A673 (cell line): Measurements from ENCODE around the gene TTI1. TPM values are rescaled to one million over a fixed set of nuclear protein-coding genes. Genes with fewer than 3 reads are reported as not detected.

Experiments
- BruUV-seq: library from RNA; stranded (reverse); fragments of 400-500 nt; replicated peaks from 2 replicates; lab custom pipeline; 2021; lab: Mats Ljungman, UMichigan
- CTCF ChIA-PET: fragments of 300-600 bp; sonication (Branson Sonifier 250); formaldehyde crosslinking; loops from one replicate; lab custom pipeline; 2022; ENCODE audit warnings: antibody characterized with exemption; lab: Charles Lee
- POLR2A ChIA-PET: fragments of 300-600 bp; sonication (Branson Sonifier 250); formaldehyde crosslinking; loops from one replicate; lab custom pipeline; 2022; ENCODE audit warnings: antibody characterized with exemption; ENCODE audit not compliant: low non-redundant PET; lab: Charles Lee
- DNase-seq: peaks from one replicate; pipeline ENCODE4 v3.0.0-alpha.2; 2015; ENCODE audit warnings: low spot score
- H3K27ac ChIP-seq: fragments of 200-600 bp; sonication (generic); 2 replicates; pipeline ENCODE4 v1.5.1; 2016; ENCODE audit warnings: mixed run types, low read depth, mild to moderate bottlenecking, mixed read lengths, antibody characterized with exemption, low read length; ENCODE audit not compliant: poor library complexity, severe bottlenecking
- H3K27me3 ChIP-seq: fragments of 200-600 bp; sonication (generic); replicated peaks from 2 replicates; pipeline ENCODE4 v1.6.1; 2017; ENCODE audit warnings: mixed run types, low read depth, mild to moderate bottlenecking, mixed read lengths, antibody characterized with exemption, low read length; ENCODE audit not compliant: insufficient read depth, poor library complexity
- H3K36me3 ChIP-seq: fragments of 200-600 bp; sonication (generic); 2 replicates; pipeline ENCODE4 v1.6.1; 2016; ENCODE audit warnings: mixed run types, mild to moderate bottlenecking, mixed read lengths, antibody characterized with exemption, low read length; ENCODE audit not compliant: insufficient read depth, poor library complexity, severe bottlenecking
- H3K4me1 ChIP-seq: fragments of 200-600 bp; sonication (generic); 2 replicates; pipeline ENCODE4 v1.6.1; 2017; ENCODE audit warnings: mixed run types, mild to moderate bottlenecking, mixed read lengths, antibody characterized with exemption, low read length; ENCODE audit not compliant: insufficient read depth, poor library complexity, severe bottlenecking
- H3K4me3 ChIP-seq: fragments of 200-600 bp; sonication (generic); 2 replicates; pipeline ENCODE4 v1.5.1; 2016; ENCODE audit warnings: low read depth, mixed run types, mild to moderate bottlenecking, mixed read lengths, low read length; ENCODE audit not compliant: poor library complexity, severe bottlenecking
- H3K9me3 ChIP-seq: fragments of 200-600 bp; sonication (generic); 2 replicates; pipeline ENCODE4 v1.6.1; 2016; ENCODE audit warnings: mixed run types, low read depth, mild to moderate bottlenecking, mixed read lengths, antibody characterized with exemption, low read length; ENCODE audit not compliant: poor library complexity, severe bottlenecking
- CTCF ChIP-seq: fragments of 300-800, 200-600 bp; sonication (generic); conservative IDR thresholded peaks from 2 replicates; pipeline ENCODE4 v1.5.1; 2017; ENCODE audit warnings: low read depth, mild to moderate bottlenecking, antibody characterized with exemption, low read length, moderate library complexity, mixed read lengths
- EZH2 ChIP-seq: fragments of 200-600 bp; sonication (generic); IDR thresholded peaks from 2 replicates; pipeline ENCODE4 v1.6.1; 2017; ENCODE audit warnings: borderline replicate concordance, low read depth, mild to moderate bottlenecking, mixed read lengths, antibody characterized with exemption, low read length; ENCODE audit not compliant: poor library complexity, severe bottlenecking
- intact Hi-C: fragments of 100-400 bp; cut with micrococcal nuclease; formaldehyde crosslinking; loops from one replicate; pipeline ENCODE4 v1.10.0; 2022; ENCODE audit not compliant: unreplicated experiment
- total RNA-seq: library from RNA; stranded (reverse); gene quantifications from 2 replicates; pipeline ENCODE4 v1.2.3, GENCODE V29; 2021

TTI1 gene
- total RNA-seq, 1 experiment from 2014 or later, result 40.3 TPM

GRCh38 chr20:38040276-38040675 lies 7.0 kb upstream of the TTI1 start:
- Histone ChIP-seq H3K4me3 (no peak overlapping the region), H3K9me3 (no peaks in the 10 kb centered on the region), H3K36me3 (peaks cover 42% of the 10 kb centered on the region), H3K4me1 (no peaks in the 10 kb centered on the region), H3K27me3 (no peaks in the 10 kb centered on the region), H3K27ac (no peak overlapping the region)
- intact Hi-C loops, result no loop called here
- DNase-seq, result no peak
- TF ChIP-seq EZH2 (no peak), CTCF (no peak)
- BruUV-seq, result no TSS peak
- ChIA-PET POLR2A (no interaction called here), CTCF (no interaction called here)

- no TSS peak for BruUV-seq
- Histone ChIP-seq H3K4me1 (peaks cover 14% of the 10 kb centered on the region), H3K4me3 (no peak overlapping the region), H3K9me3 (no peaks in the 10 kb centered on the region), H3K36me3 (peaks cover 21% of the 10 kb centered on the region), H3K27ac (no peak overlapping the region), H3K27me3 (no peaks in the 10 kb centered on the region)
- no peak for TF ChIP-seq CTCF
- TF ChIP-seq EZH2, result no peak
- POLR2A ChIA-PET, result no interaction called here
- DNase-seq, result no peak
- intact Hi-C loops, result no loop called here
- CTCF ChIA-PET, result no interaction called here
These were observed 3.1 kb upstream of the TTI1 start for GRCh38 chr20:38036366-38036765.

GRCh38 chr20:38034961-38035360 lies 1.7 kb upstream of the TTI1 start:
- Histone ChIP-seq H3K36me3 (peaks cover 8% of the 10 kb centered on the region), H3K27me3 (no peaks in the 10 kb centered on the region), H3K4me3 (peak overlapping the region; percentile 93), H3K27ac (peak overlapping the region; percentile 97), H3K9me3 (no peaks in the 10 kb centered on the region), H3K4me1 (peaks cover 14% of the 10 kb centered on the region)
- TF ChIP-seq CTCF (no peak), EZH2 (no peak)
- no peak for DNase-seq
- intact Hi-C loops, result no loop called here
- ChIA-PET CTCF (no interaction called here), POLR2A (interaction anchor here (0.7 kb wide), 1 partner anchor 751 kb away, joined by 4 read pairs; no protein-coding TSS in a partner anchor)
- TSS peak; percentile 29 for BruUV-seq
